ENCODE results near the gene CENPP.
"Not testable (repeated sequence)": the region's sequence is repeated elsewhere in the genome, so short reads cannot be mapped to it uniquely, and the experiment has no call there.

Gene CENPP

GRCh38 chr9:92619601-92620300 is 294.0 kb downstream of the CENPP start:
- DNase-seq: no peak

GRCh38 chr9:92620845-92621244 is 295.1 kb downstream of the CENPP start:
- DNase-seq: no peak

DNA sequence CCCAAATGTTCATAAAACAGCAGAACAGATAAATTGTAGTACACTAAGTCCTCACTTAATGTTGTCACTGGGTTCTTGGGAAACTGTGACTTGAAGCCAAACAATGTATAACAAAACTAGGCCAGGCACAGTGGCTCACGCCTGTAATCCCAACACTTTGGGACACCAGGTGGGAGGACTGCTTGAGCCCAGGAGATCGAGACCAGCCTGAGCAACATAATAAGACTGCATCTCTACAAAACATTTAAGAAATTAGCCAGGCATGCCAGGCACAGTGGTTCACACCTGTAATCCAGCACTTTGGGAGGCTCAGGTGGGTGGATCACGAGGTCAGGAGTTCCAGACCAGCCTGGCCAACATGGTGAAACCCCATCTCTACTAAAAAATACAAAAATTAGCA is 298.2 kb downstream of the CENPP start:
- DNase-seq: not testable (repeated sequence)

GRCh38 chr9:92626484-92626883 is 300.7 kb downstream of the CENPP start:
- no peak for DNase-seq

- DNase-seq: no peak
Measured at GRCh38 chr9:92627651-92628050, 301.9 kb downstream of the CENPP start.

- DNase-seq: no peak
Measured at GRCh38 chr9:92631452-92632343, 305.9 kb downstream of the CENPP start.

DNA sequence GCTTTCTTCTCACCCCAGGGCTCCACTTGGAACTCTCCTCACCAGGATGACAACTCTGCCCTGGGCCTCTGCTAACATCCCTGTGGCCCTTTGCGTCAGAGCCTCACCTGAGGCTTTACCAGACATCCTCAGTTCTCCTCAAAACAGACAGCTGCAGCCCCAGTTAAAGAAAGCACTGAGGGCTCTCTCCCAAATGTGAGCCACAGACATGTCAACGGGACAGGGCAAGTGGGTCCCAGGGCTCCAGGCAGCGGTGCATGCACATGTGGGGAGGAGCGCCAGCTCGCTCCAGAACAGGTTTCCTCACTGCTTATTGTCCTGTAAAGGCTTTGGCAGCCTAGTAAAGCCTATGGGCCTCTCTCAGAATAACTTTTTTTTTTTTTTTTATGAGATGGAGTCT is 306.9 kb downstream of the CENPP start:
- DNase-seq: no peak

GRCh38 chr9:92633614-92634278 is 308.0 kb downstream of the CENPP start:
- no peak for DNase-seq

DNA sequence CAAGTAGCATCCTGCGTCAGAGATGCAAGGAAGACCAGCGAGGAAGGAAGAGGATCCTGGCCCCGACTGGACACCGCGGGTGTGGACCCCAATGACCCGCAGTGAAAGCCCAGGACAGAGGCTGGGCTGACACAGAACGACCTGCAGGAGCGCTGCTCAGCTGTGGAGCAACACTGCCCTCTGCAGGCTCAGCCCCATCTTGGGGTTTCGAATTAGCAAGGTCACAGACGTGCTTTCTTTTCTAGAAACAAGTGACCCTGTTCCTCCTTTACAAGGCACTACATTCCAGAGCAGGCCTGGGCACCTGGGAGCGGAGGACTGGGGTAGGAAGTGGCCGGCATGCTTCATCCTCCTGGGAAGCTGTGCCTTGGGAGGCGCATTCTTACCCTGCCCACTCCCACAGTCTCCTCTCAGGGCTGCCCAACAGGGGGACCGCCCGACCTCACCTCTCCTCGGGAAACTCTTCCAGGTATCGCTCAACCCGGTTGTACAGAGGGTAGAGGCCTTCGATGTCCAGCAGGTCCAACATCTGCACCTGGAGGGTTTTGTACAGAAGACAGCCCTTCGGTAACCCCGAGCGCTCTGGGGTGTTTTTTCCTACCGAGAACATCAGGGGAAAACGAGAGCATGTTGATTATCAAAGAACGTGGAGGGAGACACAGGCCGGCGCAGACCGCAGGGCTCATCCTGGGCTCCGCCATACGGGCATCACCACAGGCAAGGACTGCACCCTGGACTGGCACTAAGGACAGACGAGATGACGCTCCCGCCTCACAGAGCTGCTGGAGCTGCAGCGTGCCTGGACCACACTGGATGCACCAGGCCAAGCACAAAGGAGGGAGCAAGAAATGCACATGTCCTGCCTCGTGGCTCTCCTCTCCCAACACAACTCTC is 309.2 kb downstream of the CENPP start:
- DNase-seq: peak; percentile 40

DNA sequence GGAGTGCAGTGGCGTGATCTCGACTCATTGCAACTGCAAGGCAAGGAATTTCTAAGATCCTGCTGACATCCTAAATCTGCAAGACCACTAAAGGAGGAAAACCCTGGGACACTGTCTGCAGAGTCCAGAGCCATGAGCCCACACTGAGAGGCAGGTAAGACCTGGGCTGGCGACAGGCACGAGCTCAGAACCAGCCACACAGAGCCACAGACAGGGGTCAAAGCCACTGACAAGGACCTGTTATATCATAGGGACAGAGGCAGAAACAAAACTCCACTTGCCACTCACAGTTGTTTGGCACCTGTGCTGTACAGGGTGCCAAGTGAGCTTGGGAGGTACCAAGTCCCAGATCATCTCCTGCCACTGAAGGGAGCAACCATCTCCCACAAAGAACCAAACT is 310.0 kb downstream of the CENPP start:
- DNase-seq: no peak

DNA sequence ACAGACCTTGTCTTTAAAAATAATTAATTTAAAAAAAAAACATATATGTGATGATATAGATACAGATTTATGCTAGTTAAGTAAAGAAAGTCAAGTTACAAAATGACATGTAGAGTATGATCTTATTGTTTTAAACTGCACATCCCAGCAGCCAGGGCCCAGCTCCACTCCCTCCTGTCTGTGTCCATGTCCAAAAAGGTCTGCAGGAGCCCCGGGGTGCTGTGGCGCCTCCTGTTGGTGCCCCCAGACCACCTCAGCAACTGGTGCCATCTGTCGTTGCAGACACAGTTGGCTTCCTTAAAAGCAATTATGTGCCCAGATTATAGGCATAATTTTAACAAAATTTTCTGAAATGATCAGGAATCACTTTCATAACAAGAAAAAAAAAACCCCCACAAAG is 310.9 kb downstream of the CENPP start:
- DNase-seq: no peak

DNA sequence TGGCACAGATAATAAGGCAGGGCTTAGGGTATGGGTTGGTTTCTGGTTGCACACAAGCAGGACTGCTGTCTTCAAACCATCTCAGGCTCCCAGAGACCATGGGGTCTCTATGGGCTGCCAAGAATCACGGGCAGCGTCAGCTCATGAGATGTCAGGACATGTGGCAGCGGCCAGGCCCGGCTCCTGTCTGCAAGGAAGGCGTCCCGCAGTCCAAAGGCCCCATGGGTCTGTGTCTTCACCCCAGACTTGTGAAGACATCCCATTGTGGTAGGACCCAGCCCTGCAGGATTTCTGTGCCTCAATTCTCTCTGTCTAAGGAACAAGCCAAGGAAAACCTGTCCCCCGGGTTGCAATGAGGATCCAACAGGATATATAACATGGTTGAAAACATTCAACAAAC is 311.6 kb downstream of the CENPP start:
- DNase-seq: no peak

GRCh38 chr9:92637886-92638620 is 312.3 kb downstream of the CENPP start:
- DNase-seq: no peak

GRCh38 chr9:92638621-92639101 is 312.9 kb downstream of the CENPP start:
- DNase-seq: no peak

GRCh38 chr9:92639124-92639523 is 313.4 kb downstream of the CENPP start:
- DNase-seq: no peak

DNA sequence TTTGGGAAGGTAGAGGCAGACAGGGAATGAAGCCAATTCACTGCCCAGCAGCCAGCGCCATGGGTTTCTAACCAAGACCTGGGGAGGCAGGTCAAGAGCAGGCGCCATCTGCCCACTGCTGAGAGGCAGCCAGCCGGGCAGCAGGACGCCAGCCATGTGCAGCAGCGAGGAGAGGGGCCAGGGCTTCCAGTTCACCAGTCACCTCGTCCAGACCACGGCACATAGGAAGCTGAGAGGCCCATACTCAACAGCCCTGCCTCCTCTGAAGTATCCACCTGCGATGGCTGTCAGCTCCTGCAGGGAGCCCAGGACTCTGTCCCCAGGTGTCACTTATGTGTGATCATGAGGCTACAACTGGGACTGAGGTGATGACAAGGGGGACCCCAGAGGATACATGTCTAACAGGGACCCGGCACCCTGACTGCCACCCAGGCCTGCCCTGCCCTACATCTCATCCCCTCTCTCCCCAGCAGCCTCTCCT is 314.1 kb downstream of the CENPP start:
- DNase-seq: no peak

DNA sequence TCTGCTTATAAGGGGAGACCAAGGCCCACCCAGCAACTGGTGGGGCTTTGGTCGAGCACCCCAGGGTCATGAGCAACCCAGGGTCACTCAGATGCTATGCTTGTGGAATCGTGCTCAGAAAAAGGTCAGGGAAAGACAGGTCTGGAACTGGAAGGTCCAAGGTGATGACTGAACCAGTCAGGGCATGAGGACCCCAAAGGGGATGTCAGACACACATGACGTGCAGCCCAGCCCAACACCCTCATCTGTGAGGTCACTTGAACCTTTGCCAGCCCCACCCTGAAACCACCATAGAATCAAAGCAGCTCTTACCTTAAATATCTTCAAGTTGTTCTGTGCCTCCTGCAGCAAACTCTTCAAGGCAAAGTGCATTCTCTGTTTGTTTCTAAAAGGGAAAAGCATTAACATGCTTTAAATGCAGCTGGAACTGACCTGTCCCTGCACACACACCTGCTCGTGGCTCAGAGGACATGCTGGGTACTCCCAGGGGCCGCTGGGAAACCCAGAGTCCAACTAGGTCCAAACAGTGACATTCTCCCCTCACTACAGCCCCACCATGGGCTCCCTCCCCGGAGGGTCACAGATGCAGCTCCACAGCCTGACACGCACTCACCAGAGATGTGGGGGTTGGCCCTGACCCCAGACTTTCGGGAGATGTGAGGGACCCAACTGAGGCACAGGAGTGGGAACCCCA is 314.8 kb downstream of the CENPP start:
- DNase-seq: no peak

DNA sequence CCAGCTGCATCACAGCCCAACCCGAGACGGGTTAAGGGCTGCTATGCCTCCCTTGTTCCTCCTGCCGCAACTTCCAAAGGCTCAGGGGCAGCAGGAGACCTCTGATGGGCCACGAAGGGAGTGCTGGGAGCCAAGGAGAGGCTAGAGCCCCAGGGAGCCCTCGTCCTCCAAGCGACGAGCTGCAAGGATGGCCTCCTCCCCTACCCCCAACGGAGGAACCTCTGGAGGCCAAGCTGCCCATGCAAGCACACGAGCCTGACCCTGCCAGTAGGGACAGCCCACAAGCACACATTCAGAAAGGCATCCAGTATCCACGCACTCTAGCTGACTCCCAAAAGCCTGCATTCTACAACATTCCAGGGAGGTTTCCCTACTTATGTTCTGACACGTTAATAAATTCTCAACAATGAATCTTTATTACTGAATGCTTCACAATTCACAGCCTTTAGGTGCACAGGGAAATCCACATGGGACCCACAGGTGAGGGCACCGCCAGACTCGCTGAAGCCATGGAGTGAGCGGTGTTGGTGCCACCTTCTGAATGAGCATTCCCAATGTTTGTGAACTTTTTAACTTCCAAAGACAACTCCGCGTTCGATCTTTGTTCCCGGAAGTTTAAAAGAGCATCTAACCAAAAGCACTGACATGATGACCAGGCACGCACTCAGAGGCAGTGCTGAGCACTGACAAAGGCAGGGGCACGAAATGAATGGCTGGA is 315.5 kb downstream of the CENPP start:
- DNase-seq: no peak

GRCh38 chr9:92642041-92642451 is 316.3 kb downstream of the CENPP start:
- no peak for DNase-seq

- no peak for DNase-seq
Measured at GRCh38 chr9:92642564-92642963, 316.8 kb downstream of the CENPP start.

Measured in COR-L47 (cell line).